Measurements from ENCODE around the gene ZNF789. TPM values are rescaled to one million over a fixed set of nuclear protein-coding genes. Genes with fewer than 3 reads are reported as not detected.

The ZNF789 gene
- total RNA-seq (ENCODE audit: low replicate concordance), result 1.8 and 5.0 TPM in 2 replicates

GRCh38 chr7:99472561-99473314, at the start of gene ZNF789:
Gene ZNF789 (plus strand): TSS chr7:99472890. CDS start chr7:99476457, 3,567 bp downstream.

GRCh38 chr7:99438573-99439480, 33.9 kb upstream of the ZNF789 start, which contains the start of the genes CPSF4 and PTCD1:
Gene CPSF4 (plus strand): TSS chr7:99438943. CDS start chr7:99439083, 140 bp downstream.
Gene PTCD1 (minus strand): TSS chr7:99438798. CDS start chr7:99435242, 3,556 bp downstream.

GRCh38 chr7:99499721-99500636, 27.3 kb downstream of the ZNF789 start, which contains the start of gene ZNF394:
Gene ZNF394 (minus strand): TSS chr7:99500281. CDS start chr7:99500093, 188 bp downstream.

DNA sequence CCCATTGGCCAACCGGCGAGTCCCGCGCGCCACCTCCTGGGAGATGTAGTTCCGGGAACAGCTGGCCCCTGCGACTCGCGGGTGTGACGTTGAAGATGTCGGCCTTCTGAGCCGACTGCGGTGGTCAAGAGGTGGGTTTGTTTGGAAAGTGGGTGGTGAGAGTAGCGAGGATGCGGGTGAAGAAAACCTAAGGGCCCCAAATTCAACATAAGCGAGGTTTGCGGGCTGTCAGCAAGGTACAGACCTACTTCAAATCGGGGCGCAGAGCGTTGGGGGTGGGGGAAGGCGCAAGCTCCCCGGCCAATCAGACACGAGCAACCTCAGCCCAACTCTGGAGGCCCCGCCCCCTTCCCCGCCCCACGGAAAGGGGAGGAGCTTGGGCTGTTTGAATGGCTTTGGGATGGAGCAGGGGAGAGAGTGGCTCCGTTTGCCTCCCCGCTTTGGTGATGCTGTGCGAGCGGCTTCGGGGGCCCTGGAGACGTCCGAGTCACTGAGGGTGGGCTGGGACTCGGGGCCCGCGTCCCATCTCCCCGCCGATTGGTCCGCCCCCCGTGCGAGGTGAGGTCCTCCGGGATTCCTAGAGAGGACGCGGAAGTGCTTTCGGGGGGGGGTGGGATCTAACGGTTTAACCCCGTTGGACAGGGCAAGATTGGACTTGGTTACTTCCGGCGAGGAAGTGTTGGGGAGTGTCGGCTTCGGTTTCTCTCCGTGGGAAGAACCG, 32.1 kb downstream of the ZNF789 start, which contains the start of gene ZKSCAN5:
TSS of gene ZKSCAN5 (plus strand) at position 60 of the 721 bp plus-strand sequence. CDS start 1,383 bp downstream, outside the sequence.

Other genes starting within 250 kb of the ZNF789 start
- 0.08 TPM in 1 of 2 replicates, not detected in the other for gene MYH16, start 200.1 kb upstream of the ZNF789 start, total RNA-seq (ENCODE audit: low replicate concordance)
- gene ARPC1A, start 147.0 kb upstream of the ZNF789 start, total RNA-seq (ENCODE audit: low replicate concordance), result 163 and 223 TPM in 2 replicates
- gene ARPC1B, start 98.2 kb upstream of the ZNF789 start, total RNA-seq (ENCODE audit: low replicate concordance), result 380 and 552 TPM in 2 replicates
- gene PDAP1, start 64.3 kb upstream of the ZNF789 start, total RNA-seq (ENCODE audit: low replicate concordance), result 25.0 and 28.9 TPM in 2 replicates
- 109 and 191 TPM in 2 replicates for gene BUD31, start 63.9 kb upstream of the ZNF789 start, total RNA-seq (ENCODE audit: low replicate concordance)
- 5.1 and 6.5 TPM in 2 replicates for gene PTCD1, start 34.1 kb upstream of the ZNF789 start, total RNA-seq (ENCODE audit: low replicate concordance)
- gene CPSF4, start 33.9 kb upstream of the ZNF789 start, total RNA-seq (ENCODE audit: low replicate concordance), result 23.5 and 27.0 TPM in 2 replicates
- 136 and 465 TPM in 2 replicates for gene ATP5MF, start 6.7 kb upstream of the ZNF789 start, total RNA-seq (ENCODE audit: low replicate concordance)
- gene ZNF394, start 27.4 kb downstream of the ZNF789 start, total RNA-seq (ENCODE audit: low replicate concordance), result 17.2 and 20.7 TPM in 2 replicates
- gene ZKSCAN5, start 31.8 kb downstream of the ZNF789 start, total RNA-seq (ENCODE audit: low replicate concordance), result 8.1 and 10.1 TPM in 2 replicates
- 4.6 and 5.1 TPM in 2 replicates for gene FAM200A, start 79.2 kb downstream of the ZNF789 start, total RNA-seq (ENCODE audit: low replicate concordance)
- gene ZNF655, start 85.8 kb downstream of the ZNF789 start, total RNA-seq (ENCODE audit: low replicate concordance), result 28.0 and 45.1 TPM in 2 replicates
- gene TMEM225B, start 125.4 kb downstream of the ZNF789 start, total RNA-seq (ENCODE audit: low replicate concordance), result 0.53 and 1.2 TPM in 2 replicates
- gene ZSCAN25, start 144.1 kb downstream of the ZNF789 start, total RNA-seq (ENCODE audit: low replicate concordance), result 7.9 and 9.2 TPM in 2 replicates
- not detected in 2 replicates for gene CYP3A5, start 207.1 kb downstream of the ZNF789 start, total RNA-seq (ENCODE audit: low replicate concordance)

Measured in smooth muscle cell of the coronary artery (primary cell).